Brain microvascular endothelial cell (primary cell): ENCODE data around the gene SGCE.

Experiments
- DNase-seq: peaks from one replicate; pipeline ENCODE4 v3.0.0-alpha.2; 2020
- H3K27ac ChIP-seq: fragments of 250-450 bp; sonication (Bioruptor Pico); 2 replicates; pipeline ENCODE4 v1.5.1; 2020; ENCODE audit warnings: mild to moderate bottlenecking, moderate library complexity
- H3K27me3 ChIP-seq: fragments of 250-450 bp; sonication (Bioruptor Pico); replicated peaks from 2 replicates; pipeline ENCODE4 v1.5.1; 2020; ENCODE audit warnings: mild to moderate bottlenecking
- H3K36me3 ChIP-seq: fragments of 250-450 bp; sonication (Bioruptor Pico); replicated peaks from 2 replicates; pipeline ENCODE4 v1.5.1; 2020; ENCODE audit warnings: mild to moderate bottlenecking
- H3K4me3 ChIP-seq: 2 replicates; pipeline ENCODE4 v1.5.1; 2011; ENCODE audit warnings: low read depth, mild to moderate bottlenecking, control low read depth, low read length, moderate library complexity
- CTCF ChIP-seq: IDR thresholded peaks from 2 replicates; pipeline ENCODE4 v1.5.1; 2011; ENCODE audit warnings: low read depth, mild to moderate bottlenecking, moderate library complexity, low read length, control low read depth, inconsistent platforms; ENCODE audit errors: missing control alignments
- in situ Hi-C: cut with HindIII; loops from 2 replicates; pipeline ENCODE4 v1.10.0; 2017; ENCODE audit warnings: low sequenced_read_pairs, low pct_ligation_motif_present

Gene SGCE

GRCh38 chr7:94642838-94643653 is 12.9 kb downstream of the SGCE start:
- Histone ChIP-seq H3K27me3 (no peaks in the 10 kb centered on the region), H3K27ac (no peak overlapping the region), H3K4me3 (no peak overlapping the region), H3K36me3 (no peaks in the 10 kb centered on the region)
- DNase-seq, result no peak
- in situ Hi-C loops, result loop anchor here (25.0 kb wide), 1 partner anchor 356 kb away; no protein-coding TSS in a partner anchor
- no peak for TF ChIP-seq CTCF

- Histone ChIP-seq H3K27ac (no peak overlapping the region), H3K4me3 (no peak overlapping the region), H3K36me3 (no peaks in the 10 kb centered on the region), H3K27me3 (no peaks in the 10 kb centered on the region)
- no peak for DNase-seq
- in situ Hi-C loops, result loop anchor here (25.0 kb wide), 1 partner anchor 352 kb away; no protein-coding TSS in a partner anchor
- no peak for TF ChIP-seq CTCF
These were observed 16.5 kb downstream of the SGCE start for GRCh38 chr7:94639384-94639783.

- Histone ChIP-seq H3K4me3 (no peak overlapping the region), H3K36me3 (no peaks in the 10 kb centered on the region), H3K27me3 (no peaks in the 10 kb centered on the region), H3K27ac (no peak overlapping the region)
- in situ Hi-C loops, result loop anchor here (25.0 kb wide), 1 partner anchor 348 kb away; no protein-coding TSS in a partner anchor
- TF ChIP-seq CTCF, result no peak
- no peak for DNase-seq
These were observed 20.2 kb downstream of the SGCE start for GRCh38 chr7:94635687-94636086.

GRCh38 chr7:94634502-94634901 is 21.4 kb downstream of the SGCE start:
- no peak overlapping the region for H3K4me3 ChIP-seq
- H3K27me3 ChIP-seq, result no peaks in the 10 kb centered on the region
- no peak for TF ChIP-seq CTCF
- no peak overlapping the region for H3K27ac ChIP-seq
- no peak for DNase-seq
- in situ Hi-C loops, result loop anchor here (25.0 kb wide), 1 partner anchor 347 kb away; no protein-coding TSS in a partner anchor
- no peaks in the 10 kb centered on the region for H3K36me3 ChIP-seq

- no peak overlapping the region for H3K27ac ChIP-seq
- DNase-seq, result no peak
- no peaks in the 10 kb centered on the region for H3K36me3 ChIP-seq
- H3K4me3 ChIP-seq, result no peak overlapping the region
- H3K27me3 ChIP-seq, result no peaks in the 10 kb centered on the region
- TF ChIP-seq CTCF, result no peak
- in situ Hi-C loops, result loop anchor here (25.0 kb wide), 1 partner anchor 346 kb away; no protein-coding TSS in a partner anchor
These were observed 22.2 kb downstream of the SGCE start for GRCh38 chr7:94633687-94634086.
